ENCODE measurements around the gene DDX6. TPM values are rescaled to one million over a fixed set of nuclear protein-coding genes. Genes with fewer than 3 reads are reported as not detected.

DDX6 gene
- total and polyA plus RNA-seq, 4 donors: 19.9 to 209 (median 61.7) TPM

DNA sequence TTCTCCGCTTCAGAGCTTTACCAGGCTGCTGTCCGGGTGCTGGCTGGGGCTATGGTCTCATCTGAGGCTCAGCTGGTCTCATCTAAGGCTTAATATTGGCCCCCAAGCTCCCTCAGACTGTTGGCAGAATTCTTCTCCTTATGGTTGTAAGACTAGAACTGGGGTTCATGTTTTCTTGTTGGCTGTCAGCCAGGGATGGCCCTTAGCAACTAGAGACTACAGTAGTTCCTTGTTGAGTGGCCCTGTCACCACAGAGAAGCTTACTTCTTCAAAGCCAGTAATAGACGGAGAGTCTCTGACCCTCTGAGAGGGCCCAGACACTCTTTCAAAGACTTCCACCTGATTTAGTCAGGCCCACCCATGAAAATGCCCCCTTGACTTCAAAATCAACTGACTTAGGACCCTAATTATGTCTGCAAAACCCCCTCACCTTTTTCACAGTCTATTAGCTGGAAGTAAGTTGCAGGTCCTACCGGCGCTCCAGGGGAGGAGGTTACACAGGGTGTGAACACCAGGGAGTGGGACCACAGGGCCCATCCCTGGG lies 87.3 kb downstream of the DDX6 start:
- Histone ChIP-seq H3K9ac (ENCODE audit: insufficient read depth in 1 of 2, low read length in 2 of 2) (no peak overlapping the region), H3K27me3 (ENCODE audit: control insufficient read depth in 3 of 3, insufficient read depth in 3 of 3, low read length in 2 of 3) (no peaks in the 10 kb centered on the region), H3K4me1 (ENCODE audit: control insufficient read depth in 5 of 5, insufficient read depth in 5 of 5, low read length in 5 of 5) (no peaks in the 10 kb centered on the region), H3K27ac (ENCODE audit: low read depth in 1 of 2, low read length in 1 of 2) (peak overlapping the region in 1 of 2 donors; percentile 10), H3K9me3 (ENCODE audit: control insufficient read depth in 4 of 4, insufficient read depth in 3 of 4, low read length in 3 of 4) (peaks cover 0 to 2% (median 0%) of the 10 kb centered on the region in 4 donors), H3K36me3 (ENCODE audit: control insufficient read depth in 4 of 4, insufficient read depth in 4 of 4, low read length in 4 of 4) (no peaks in the 10 kb centered on the region), H3K4me3 (no peak overlapping the region)
- ATAC-seq (ENCODE audit: insufficient read depth, low FRiP score): no peak
- TF ChIP-seq, protein P1, sequence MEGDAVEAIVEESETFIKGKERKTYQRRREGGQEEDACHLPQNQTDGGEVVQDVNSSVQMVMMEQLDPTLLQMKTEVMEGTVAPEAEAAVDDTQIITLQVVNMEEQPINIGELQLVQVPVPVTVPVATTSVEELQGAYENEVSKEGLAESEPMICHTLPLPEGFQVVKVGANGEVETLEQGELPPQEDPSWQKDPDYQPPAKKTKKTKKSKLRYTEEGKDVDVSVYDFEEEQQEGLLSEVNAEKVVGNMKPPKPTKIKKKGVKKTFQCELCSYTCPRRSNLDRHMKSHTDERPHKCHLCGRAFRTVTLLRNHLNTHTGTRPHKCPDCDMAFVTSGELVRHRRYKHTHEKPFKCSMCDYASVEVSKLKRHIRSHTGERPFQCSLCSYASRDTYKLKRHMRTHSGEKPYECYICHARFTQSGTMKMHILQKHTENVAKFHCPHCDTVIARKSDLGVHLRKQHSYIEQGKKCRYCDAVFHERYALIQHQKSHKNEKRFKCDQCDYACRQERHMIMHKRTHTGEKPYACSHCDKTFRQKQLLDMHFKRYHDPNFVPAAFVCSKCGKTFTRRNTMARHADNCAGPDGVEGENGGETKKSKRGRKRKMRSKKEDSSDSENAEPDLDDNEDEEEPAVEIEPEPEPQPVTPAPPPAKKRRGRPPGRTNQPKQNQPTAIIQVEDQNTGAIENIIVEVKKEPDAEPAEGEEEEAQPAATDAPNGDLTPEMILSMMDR (IDR thresholded peaks at IDR 0.05; ENCODE audit: control extremely low read depth, extremely low read depth): no peak
- DNase-seq: peak in 2 of 3 donors; percentile 17 to 20
- 81 to 90% methylated on average over 5 of the region's 5 CpGs for WGBS, 2 donors

DNA sequence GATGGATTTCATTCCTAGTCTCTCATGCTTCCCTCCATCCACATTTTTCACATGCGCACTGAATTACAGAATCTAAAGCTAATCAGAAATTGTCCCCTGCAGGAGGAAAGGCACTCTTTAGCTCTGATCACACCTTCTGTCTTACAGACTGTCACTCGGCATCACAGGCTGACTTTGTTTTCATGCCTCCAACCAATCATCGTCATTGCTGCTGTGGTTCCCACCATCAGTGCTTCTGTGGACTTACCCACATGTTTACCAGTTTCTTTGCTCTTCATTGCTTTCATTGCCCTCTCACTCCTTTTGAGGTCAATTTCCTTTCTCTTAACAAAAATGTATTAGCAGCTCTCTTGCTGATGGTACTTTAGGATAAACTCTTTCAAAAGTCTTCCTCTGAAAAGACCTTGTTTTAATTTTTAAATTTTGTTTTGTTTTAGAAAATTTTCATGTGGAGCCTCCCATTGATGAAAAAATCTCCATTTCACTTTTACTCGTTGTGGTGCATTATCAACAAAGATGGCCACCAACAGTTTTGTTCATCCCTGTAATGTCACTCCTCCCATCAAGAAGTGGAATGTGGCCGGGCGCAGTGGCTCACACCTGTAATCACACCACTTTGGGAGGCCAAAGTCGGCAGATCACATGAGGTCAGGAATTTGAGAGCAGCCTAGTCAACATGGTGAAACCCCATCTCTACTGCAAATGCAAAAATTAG lies 91.3 kb downstream of the DDX6 start:
- TF ChIP-seq, protein P1 (IDR thresholded peaks at IDR 0.05; ENCODE audit: control extremely low read depth, extremely low read depth): no peak
- H3K4me1 ChIP-seq (ENCODE audit: control insufficient read depth in 5 of 5, insufficient read depth in 5 of 5, low read length in 5 of 5): no peaks in the 10 kb centered on the region
- H3K36me3 ChIP-seq (ENCODE audit: control insufficient read depth in 4 of 4, insufficient read depth in 4 of 4, low read length in 4 of 4): no peaks in the 10 kb centered on the region
- ATAC-seq (ENCODE audit: insufficient read depth, low FRiP score): no peak
- no peaks in the 10 kb centered on the region for H3K27me3 ChIP-seq (ENCODE audit: control insufficient read depth in 3 of 3, insufficient read depth in 3 of 3, low read length in 2 of 3)
- no peak overlapping the region for H3K9ac ChIP-seq (ENCODE audit: insufficient read depth in 1 of 2, low read length in 2 of 2)
- H3K9me3 ChIP-seq (ENCODE audit: control insufficient read depth in 4 of 4, insufficient read depth in 3 of 4, low read length in 3 of 4): peaks cover 0 to 2% (median 0%) of the 10 kb centered on the region in 4 donors
- no peak for DNase-seq
- WGBS, 2 donors: 82 to 87% methylated on average over 7 of the region's 7 CpGs
- H3K4me3 ChIP-seq: no peak overlapping the region
- H3K27ac ChIP-seq (ENCODE audit: low read depth in 1 of 2, low read length in 1 of 2): no peak overlapping the region

Small RNAs within 50 kb of the gene (small RNA-seq; reads per million reads assigned to genes)
- not detected for gene AP004609.2 (ENCODE audit: low replicate concordance)
- not detected for gene RF00019 (ENCODE audit: low replicate concordance)
- not detected for gene RNU6-376P (ENCODE audit: low replicate concordance)

Other genes starting within 250 kb of the DDX6 start
- gene IFT46, start 225.2 kb downstream of the DDX6 start, total RNA-seq: 10 to 100 TPM; 27.2 to 32.9 TPM
- gene IFT46, start 225.2 kb downstream of the DDX6 start, polyA plus RNA-seq: 10 to 100 TPM; 15.3 to 21.7 TPM
- 100 to 1,000 TPM; 114 to 123 TPM for gene ARCN1, start 218.8 kb downstream of the DDX6 start, total RNA-seq
- 10 to 100 TPM; 72.4 to 97.6 TPM for gene ARCN1, start 218.8 kb downstream of the DDX6 start, polyA plus RNA-seq
- gene PHLDB1, start 183.5 kb downstream of the DDX6 start, total RNA-seq: 10 to 100 TPM; 82.8 to 90.5 TPM
- 10 to 100 TPM; 27.3 to 69.3 TPM for gene PHLDB1, start 183.5 kb downstream of the DDX6 start, polyA plus RNA-seq
- gene TREH, start 111.5 kb downstream of the DDX6 start, total RNA-seq: under 1 TPM in 1 of 2 donors, not detected in 1; 0.17 TPM
- gene TREH, start 111.5 kb downstream of the DDX6 start, polyA plus RNA-seq: 1 to 10 TPM in 1 of 2 donors, under 1 TPM in 1; 0.19 to 1.1 TPM
- under 1 TPM in 1 of 2 donors, not detected in 1; 0.48 TPM for gene CXCR5, start 92.7 kb upstream of the DDX6 start, total RNA-seq
- under 1 TPM; 0.16 to 0.65 TPM for gene CXCR5, start 92.7 kb upstream of the DDX6 start, polyA plus RNA-seq
- 10 to 100 TPM; 39.6 to 91.0 TPM for gene BCL9L, start 134.8 kb upstream of the DDX6 start, total RNA-seq
- gene BCL9L, start 134.8 kb upstream of the DDX6 start, polyA plus RNA-seq: 10 to 100 TPM; 23.3 to 30.4 TPM
- not detected for gene UPK2, start 165.1 kb upstream of the DDX6 start, total RNA-seq
- gene UPK2, start 165.1 kb upstream of the DDX6 start, polyA plus RNA-seq: under 1 TPM in 1 of 2 donors, not detected in 1; 0.07 TPM
- not detected for gene FOXR1, start 180.6 kb upstream of the DDX6 start, total RNA-seq
- gene FOXR1, start 180.6 kb upstream of the DDX6 start, polyA plus RNA-seq: not detected
- gene CENATAC, start 207.0 kb upstream of the DDX6 start, total RNA-seq: 10 to 100 TPM; 47.1 to 59.9 TPM
- gene CENATAC, start 207.0 kb upstream of the DDX6 start, polyA plus RNA-seq: 10 to 100 TPM; 12.3 to 97.5 TPM
- gene RPS25, start 227.2 kb upstream of the DDX6 start, total RNA-seq: 100 to 1,000 TPM; 483 to 780 TPM
- 1,000 to 10,000 TPM; 1,136 to 2,643 TPM for gene RPS25, start 227.2 kb upstream of the DDX6 start, polyA plus RNA-seq
- gene TRAPPC4, start 227.6 kb upstream of the DDX6 start, total RNA-seq: 10 to 100 TPM; 45.8 to 71.4 TPM
- gene TRAPPC4, start 227.6 kb upstream of the DDX6 start, polyA plus RNA-seq: 10 to 100 TPM; 43.0 to 63.1 TPM
- gene SLC37A4, start 239.7 kb upstream of the DDX6 start, total RNA-seq: 10 to 100 TPM in 1 of 2 donors, 1 to 10 TPM in 1; 8.2 to 16.2 TPM
- 10 to 100 TPM; 13.5 to 13.6 TPM for gene SLC37A4, start 239.7 kb upstream of the DDX6 start, polyA plus RNA-seq